GM23248 (cell line): ENCODE data around the gene SLC5A6.

Source experiments
- EZH2 ChIP-seq: fragments of 200-600 bp; sonication (generic); IDR thresholded peaks from 2 replicates; pipeline ENCODE4 v1.6.1; 2018; ENCODE audit warnings: antibody characterized with exemption, mild to moderate bottlenecking; ENCODE audit not compliant: insufficient read depth, poor library complexity, severe bottlenecking
- EZH2phosphoT487 ChIP-seq: fragments of 200-600 bp; sonication (generic); IDR thresholded peaks from 2 replicates; pipeline ENCODE4 v1.6.1; 2018; ENCODE audit warnings: antibody characterized with exemption, moderate library complexity, mild to moderate bottlenecking, low read depth; ENCODE audit not compliant: insufficient read depth

DNA sequence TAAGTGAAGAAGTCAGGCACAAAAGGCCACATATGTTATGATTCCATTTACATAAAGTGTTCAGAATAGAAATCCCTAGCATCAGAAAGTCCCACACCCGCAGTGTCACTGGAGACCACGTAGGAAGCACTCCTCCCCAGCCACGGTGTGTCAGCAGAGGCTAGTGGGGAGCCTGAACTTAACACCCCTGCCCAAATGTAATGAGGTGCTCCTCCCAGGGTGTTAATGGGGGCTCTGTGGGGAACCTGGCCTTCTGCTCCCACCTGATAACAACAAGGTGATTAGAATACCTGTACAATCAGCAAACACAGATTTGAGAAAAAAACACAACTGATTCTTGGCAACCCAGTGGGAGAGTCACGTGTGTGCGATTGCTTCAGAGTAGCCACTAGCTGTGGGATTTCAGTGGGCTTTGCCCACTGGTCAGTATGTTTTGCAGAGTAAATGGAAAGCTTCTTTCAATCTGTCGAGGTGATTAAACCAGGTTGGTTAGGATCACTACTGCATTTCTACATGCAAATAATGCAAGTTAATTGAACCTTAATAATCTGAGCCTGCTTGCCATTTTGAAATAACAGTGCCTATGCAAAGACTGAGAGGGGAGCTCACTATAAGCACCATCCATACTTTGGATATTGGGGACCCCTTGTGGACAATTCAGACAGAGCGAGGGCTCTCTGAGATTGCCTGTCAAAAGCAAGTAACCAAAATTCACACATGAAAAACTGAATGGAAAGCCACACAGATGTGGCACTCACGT is 20.8 kb downstream of the SLC5A6 start:
- no peak for TF ChIP-seq EZH2
- TF ChIP-seq EZH2phosphoT487: no peak
